Measurements from ENCODE around the gene GNB3. TPM values are rescaled to one million over a fixed set of nuclear protein-coding genes. Genes with fewer than 3 reads are reported as not detected.
"Not testable (repeated sequence)": the region's sequence is repeated elsewhere in the genome, so short reads cannot be mapped to it uniquely, and the experiment has no call there.

The GNB3 gene
- total and polyA plus RNA-seq, 3 experiments from 2014 or later: 0.48 to 0.78 TPM; not detected in 1

DNA sequence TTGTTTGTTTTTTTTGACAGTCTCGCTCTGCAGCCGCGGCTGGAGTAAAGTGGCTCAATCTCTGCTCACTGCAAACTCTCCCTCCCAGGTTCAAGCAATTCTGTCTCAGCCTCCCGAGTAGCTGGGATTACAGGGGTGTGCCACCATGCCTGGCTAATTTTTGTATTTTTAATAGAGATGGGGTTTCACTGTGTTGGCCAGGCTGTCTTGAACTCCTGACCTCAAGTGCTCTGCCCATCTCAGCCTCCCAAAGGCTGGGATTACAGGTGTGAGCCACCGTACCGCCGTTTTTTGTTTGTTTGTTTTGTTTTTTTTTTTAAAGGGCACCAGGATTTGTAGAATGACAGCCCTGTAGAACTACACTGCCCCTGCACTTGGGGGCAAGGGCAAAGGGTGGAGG lies 48.1 kb downstream of the GNB3 start:
- H3K4me3 ChIP-seq (ENCODE audit: low read length); DNase-seq; H3K36me3 ChIP-seq (ENCODE audit: insufficient read depth, low read length); H3K9me3 Mint-ChIP-seq; POLR2A ChIA-PET; H3K9me3 ChIP-seq (ENCODE audit: low read length); H3K27me3 ChIP-seq (ENCODE audit: insufficient read depth, low read length, poor library complexity, severe bottlenecking); H3K4me3 Mint-ChIP-seq; H3K27ac ChIP-seq (ENCODE audit: low read depth, low read length); CTCF ChIA-PET; H3K27me3 Mint-ChIP-seq: not testable (repeated sequence)
- peak overlapping the region in 2 of 8 donors; percentile 36 to 57 for H3K27ac Mint-ChIP-seq
- H3K4me1 Mint-ChIP-seq: peaks cover 12 to 19% (median 12%) of the 10 kb centered on the region in 3 donors
- H3K36me3 Mint-ChIP-seq: peaks cover 0 to 16% (median 2%) of the 10 kb centered on the region in 3 donors
- peaks cover 12% of the 10 kb centered on the region for H3K4me1 ChIP-seq (ENCODE audit: insufficient read depth, low read length)

DNA sequence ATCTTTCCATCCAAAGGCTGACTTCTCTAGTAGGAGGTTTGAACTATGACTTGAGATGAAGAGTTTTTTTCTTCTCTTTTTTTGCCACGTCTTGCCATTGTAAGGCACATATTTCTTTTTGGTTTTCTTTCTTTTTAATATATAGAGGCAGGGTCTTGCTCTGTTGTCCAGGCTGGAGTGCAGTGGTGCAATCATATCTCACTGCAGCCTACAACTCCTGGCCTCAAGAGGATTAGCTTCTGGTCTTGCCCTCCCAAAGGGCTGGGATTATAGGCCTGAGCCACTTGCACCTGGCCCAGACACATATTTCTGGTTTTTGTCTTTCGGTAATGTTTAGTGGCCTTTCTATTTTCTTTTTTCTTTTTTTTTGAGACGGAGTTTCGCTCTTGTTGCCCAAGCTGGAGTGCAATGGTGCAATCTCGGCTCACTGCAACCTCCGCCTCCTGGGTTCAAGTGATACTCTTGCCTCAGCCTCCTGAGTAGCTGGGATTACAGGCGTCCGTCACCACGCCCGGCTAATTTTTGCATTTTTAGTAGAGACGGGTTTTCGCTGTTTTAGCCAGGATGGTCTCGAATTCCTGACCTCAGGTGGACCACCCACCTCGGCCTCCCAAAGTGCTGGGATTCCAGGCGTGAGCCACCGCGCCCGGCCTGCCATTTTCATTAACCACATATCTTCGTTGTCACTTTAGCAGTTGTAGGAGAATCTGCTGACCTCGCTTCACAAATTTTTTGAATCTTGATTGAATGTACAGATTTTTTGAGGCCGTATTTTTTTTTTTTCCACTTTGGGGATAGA lies 49.2 kb downstream of the GNB3 start:
- Mint-ChIP-seq H3K4me3 (peak overlapping the region in 6 of 7 donors; percentile 81 to 93 (median 85)), H3K27ac (peak overlapping the region in 5 of 8 donors; percentile 75 to 98 (median 93)), H3K4me1 (peaks cover 12 to 19% (median 12%) of the 10 kb centered on the region in 3 donors)
- H3K9me3 ChIP-seq (ENCODE audit: low read length); H3K36me3 ChIP-seq (ENCODE audit: insufficient read depth, low read length); H3K4me3 ChIP-seq (ENCODE audit: low read length); DNase-seq; H3K36me3 Mint-ChIP-seq; H3K27me3 Mint-ChIP-seq; H3K27me3 ChIP-seq (ENCODE audit: insufficient read depth, low read length, poor library complexity, severe bottlenecking); H3K9me3 Mint-ChIP-seq; POLR2A ChIA-PET: not testable (repeated sequence)
- Histone ChIP-seq H3K27ac (ENCODE audit: low read depth, low read length) (peak overlapping the region; percentile 78), H3K4me1 (ENCODE audit: insufficient read depth, low read length) (peaks cover 12% of the 10 kb centered on the region)
- CTCF ChIA-PET: interaction anchor here (0.9 kb wide), 1 partner anchor 16 kb away, joined by 4 read pairs; the partner anchor contains the start of gene SPSB2

DNA sequence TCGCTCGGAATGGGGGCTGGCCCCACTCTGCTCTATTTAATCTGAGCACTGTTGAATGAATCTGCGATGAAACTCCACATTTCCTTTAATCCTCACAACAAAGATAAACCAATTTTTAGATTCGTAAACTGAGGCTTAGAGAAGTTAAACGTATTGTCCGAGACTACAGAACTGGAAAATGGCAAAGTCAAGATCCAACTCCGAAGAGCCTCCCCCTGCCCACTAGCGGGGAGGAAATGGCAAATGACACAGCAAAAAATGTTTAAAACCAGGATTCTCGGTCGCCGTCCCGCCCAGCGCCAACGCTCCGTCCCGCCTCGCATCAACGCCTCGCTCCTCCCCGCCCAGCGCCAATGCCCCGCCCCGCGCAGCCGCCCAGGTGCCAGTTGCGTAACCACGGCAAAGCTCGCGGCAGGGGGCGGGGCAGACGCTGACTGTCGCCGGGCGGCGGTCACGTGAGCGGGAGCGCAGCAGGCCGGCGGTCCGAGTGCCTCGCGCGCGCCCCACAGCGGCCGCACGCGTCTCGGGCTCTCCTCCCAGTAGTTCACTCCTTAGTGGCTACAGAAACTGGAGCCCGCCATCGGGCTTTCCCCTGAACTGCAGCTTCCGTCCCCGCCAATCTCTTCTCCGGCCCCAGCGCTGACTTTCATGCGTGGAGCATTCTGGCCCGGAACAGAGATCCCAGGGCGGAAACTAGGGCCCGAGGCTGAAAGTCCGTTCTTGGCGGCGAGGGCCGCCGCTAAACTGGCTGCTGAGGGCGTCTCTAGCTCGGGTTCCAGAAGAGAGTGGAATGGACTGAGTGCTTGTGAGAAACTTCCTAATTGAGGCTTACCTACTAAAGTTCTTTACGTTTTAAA lies 50.3 kb downstream of the GNB3 start:
- Histone ChIP-seq H3K4me1 (ENCODE audit: insufficient read depth, low read length) (peaks cover 12% of the 10 kb centered on the region), H3K27me3 (ENCODE audit: insufficient read depth, low read length, poor library complexity, severe bottlenecking) (no peaks in the 10 kb centered on the region), H3K9me3 (ENCODE audit: low read length) (no peaks in the 10 kb centered on the region), H3K36me3 (ENCODE audit: insufficient read depth, low read length) (no peaks in the 10 kb centered on the region), H3K27ac (ENCODE audit: low read depth, low read length) (peak overlapping the region; percentile 92), H3K4me3 (ENCODE audit: low read length) (peak overlapping the region; percentile 95)
- H3K4me3 Mint-ChIP-seq: peak overlapping the region; percentile 81 to 93 (median 84)
- peaks cover 0 to 3% of the 10 kb centered on the region in 2 donors for H3K27me3 Mint-ChIP-seq
- H3K36me3 Mint-ChIP-seq: no peaks in the 10 kb centered on the region
- H3K4me1 Mint-ChIP-seq: peaks cover 12 to 19% (median 12%) of the 10 kb centered on the region in 3 donors
- CTCF ChIA-PET: interaction anchor here (0.6 to 2.4 kb wide), 39 partner anchors 9 to 358 kb away, joined by 3 to 135 read pairs (median 5); partner anchors contain the start of genes C12orf57, CDCA3, ENO2 and LPCAT3
- POLR2A ChIA-PET: interaction anchor here (0.6 to 2.4 kb wide), 13 partner anchors 12 to 257 kb away, joined by 3 to 34 read pairs (median 5); partner anchors contain the start of genes C12orf57, CDCA3, COPS7A and ENO2
- peak overlapping the region; percentile 89 to 98 (median 94) for H3K27ac Mint-ChIP-seq
- DNase-seq: peak; percentile 97 to 100 (median 99)
- H3K9me3 Mint-ChIP-seq: no peaks in the 10 kb centered on the region

DNA sequence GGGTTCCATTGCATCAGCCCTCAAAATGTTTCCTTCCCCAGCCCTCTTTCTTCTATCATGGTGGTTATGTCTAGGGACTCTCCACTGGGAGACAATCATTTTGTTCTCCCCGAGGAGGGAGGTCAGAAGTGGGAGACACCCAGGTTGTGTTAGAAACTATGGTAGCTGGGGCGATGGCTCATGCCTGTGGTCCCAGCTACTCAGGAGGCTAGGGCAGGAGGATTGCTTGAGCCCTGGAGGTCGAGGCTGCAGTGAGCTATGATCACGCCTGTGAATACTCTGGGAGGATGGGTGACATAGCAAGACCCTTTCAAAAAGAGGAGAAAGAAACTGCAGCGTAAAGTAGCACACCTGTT lies 50.9 kb downstream of the GNB3 start:
- Mint-ChIP-seq H3K27ac (peak overlapping the region; percentile 89 to 98 (median 94)), H3K36me3 (no peaks in the 10 kb centered on the region), H3K9me3 (no peaks in the 10 kb centered on the region), H3K4me1 (peaks cover 12 to 19% (median 12%) of the 10 kb centered on the region in 3 donors), H3K4me3 (peak overlapping the region; percentile 81 to 93 (median 84)), H3K27me3 (peaks cover 0 to 4% of the 10 kb centered on the region in 2 donors)
- no peaks in the 10 kb centered on the region for H3K9me3 ChIP-seq (ENCODE audit: low read length)
- H3K4me3 ChIP-seq (ENCODE audit: low read length): peak overlapping the region; percentile 95
- H3K27ac ChIP-seq (ENCODE audit: low read depth, low read length): peak overlapping the region; percentile 92
- no peaks in the 10 kb centered on the region for H3K27me3 ChIP-seq (ENCODE audit: insufficient read depth, low read length, poor library complexity, severe bottlenecking)
- CTCF ChIA-PET: interaction anchor here (0.6 to 2.4 kb wide), 33 partner anchors 8 to 359 kb away, joined by 3 to 135 read pairs (median 6); partner anchors contain the start of genes C12orf57, CDCA3, ENO2 and LPCAT3
- H3K4me1 ChIP-seq (ENCODE audit: insufficient read depth, low read length): peaks cover 12% of the 10 kb centered on the region
- no peak for DNase-seq
- POLR2A ChIA-PET: interaction anchor here (0.6 to 2.4 kb wide), 12 partner anchors 11 to 168 kb away, joined by 3 to 34 read pairs (median 5); partner anchors contain the start of genes C12orf57, CDCA3, COPS7A and ENO2
- H3K36me3 ChIP-seq (ENCODE audit: insufficient read depth, low read length): no peaks in the 10 kb centered on the region

DNA sequence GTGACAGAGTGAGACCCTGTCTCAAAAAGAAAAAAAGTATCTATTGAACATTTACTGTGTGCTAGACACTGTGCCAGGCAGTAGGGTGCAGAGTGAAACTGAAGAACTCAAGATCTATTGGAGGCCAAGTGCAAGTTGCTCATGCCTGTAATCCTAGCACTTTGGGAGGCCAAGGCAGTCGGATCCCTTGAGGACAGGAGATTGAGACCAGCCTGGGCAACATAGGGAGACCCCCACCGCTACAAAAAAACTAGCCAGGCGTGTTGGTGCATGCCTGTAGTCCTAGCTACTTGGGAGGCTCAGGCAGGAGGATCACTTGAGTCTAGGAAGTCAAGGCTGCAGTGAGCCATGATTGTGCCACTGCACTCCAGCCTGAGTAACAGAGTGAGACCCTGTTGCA lies 52.0 kb downstream of the GNB3 start:
- not testable (repeated sequence) for H3K36me3 Mint-ChIP-seq; H3K27me3 ChIP-seq (ENCODE audit: insufficient read depth, low read length, poor library complexity, severe bottlenecking); H3K9me3 ChIP-seq (ENCODE audit: low read length); DNase-seq; H3K27ac ChIP-seq (ENCODE audit: low read depth, low read length); H3K36me3 ChIP-seq (ENCODE audit: insufficient read depth, low read length); H3K9me3 Mint-ChIP-seq; H3K4me3 ChIP-seq (ENCODE audit: low read length); H3K27me3 Mint-ChIP-seq
- peak overlapping the region in 4 of 8 donors; percentile 23 to 54 (median 37) for H3K27ac Mint-ChIP-seq
- peak overlapping the region in 5 of 7 donors; percentile 43 to 56 (median 46) for H3K4me3 Mint-ChIP-seq
- POLR2A ChIA-PET: interaction anchor here (2.0 to 2.4 kb wide), 2 partner anchors 20 to 21 kb away, joined by 13 to 34 read pairs; partner anchors contain the start of genes ENO2 and SPSB2
- H3K4me1 ChIP-seq (ENCODE audit: insufficient read depth, low read length): peaks cover 12% of the 10 kb centered on the region
- CTCF ChIA-PET: interaction anchor here (1.8 to 2.4 kb wide), 5 partner anchors 13 to 36 kb away, joined by 5 to 135 read pairs (median 12); partner anchors contain the start of genes LRRC23, SPSB2 and TPI1
- H3K4me1 Mint-ChIP-seq: peaks cover 12 to 19% (median 12%) of the 10 kb centered on the region in 3 donors

DNA sequence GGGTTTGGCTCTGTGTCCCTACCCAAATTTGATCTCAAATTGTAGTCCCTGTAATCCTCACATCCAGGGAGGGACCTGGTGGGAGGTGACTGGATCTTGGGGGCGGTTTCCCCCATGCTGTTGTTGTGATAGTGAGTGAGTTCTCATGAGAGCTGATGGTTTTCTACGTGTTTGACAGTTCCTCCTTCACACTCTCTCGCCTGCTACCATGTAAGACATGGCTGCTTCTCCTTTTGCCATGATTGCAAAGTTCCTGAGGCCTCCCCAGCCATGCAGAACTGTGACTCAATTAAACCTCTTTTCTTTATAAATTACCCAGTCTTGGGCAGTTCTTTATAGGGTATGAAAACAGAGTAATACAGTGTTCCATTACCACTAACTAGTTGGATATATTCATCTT lies 53.6 kb downstream of the GNB3 start:
- H3K4me3 ChIP-seq (ENCODE audit: low read length): no peak overlapping the region
- CTCF ChIA-PET: interaction anchor here (1.1 kb wide), 1 partner anchor 22 kb away, joined by 3 read pairs; the partner anchor contains the start of gene SPSB2
- Mint-ChIP-seq H3K4me3 (no peak overlapping the region), H3K9me3 (no peaks in the 10 kb centered on the region), H3K27me3 (peaks cover 0 to 4% of the 10 kb centered on the region in 2 donors), H3K36me3 (no peaks in the 10 kb centered on the region), H3K4me1 (peaks cover 12 to 19% (median 12%) of the 10 kb centered on the region in 3 donors), H3K27ac (no peak overlapping the region)
- H3K27me3 ChIP-seq (ENCODE audit: insufficient read depth, low read length, poor library complexity, severe bottlenecking): no peaks in the 10 kb centered on the region
- no peaks in the 10 kb centered on the region for H3K9me3 ChIP-seq (ENCODE audit: low read length)
- H3K27ac ChIP-seq (ENCODE audit: low read depth, low read length): no peak overlapping the region
- H3K4me1 ChIP-seq (ENCODE audit: insufficient read depth, low read length): peaks cover 12% of the 10 kb centered on the region
- POLR2A ChIA-PET: no interaction called here
- H3K36me3 ChIP-seq (ENCODE audit: insufficient read depth, low read length): no peaks in the 10 kb centered on the region
- no peak for DNase-seq

Data from CD8-positive, alpha-beta memory T cell (primary cell).